HepG2 (cell line): ENCODE measurements around the gene GPBAR1. TPM values are rescaled to one million over a fixed set of nuclear protein-coding genes. Genes with fewer than 3 reads are reported as not detected.
A peak's percentile ranks its signal among the peaks of the same experiment; 100 is the strongest.

Experiments used
- ARID4A ChIP-seq: sonication (generic); formaldehyde crosslinking; IDR thresholded peaks from 2 replicates; pipeline ENCODE4 v1.5.0; 2020; ENCODE audit warnings: mild to moderate bottlenecking, missing genetic modification reagents, borderline replicate concordance
- ARNTL ChIP-seq: sonication (generic); formaldehyde crosslinking; IDR thresholded peaks from 2 replicates; pipeline ENCODE4 v1.4.0; 2020; ENCODE audit warnings: mild to moderate bottlenecking, missing genetic modification reagents
- FOXC1 ChIP-seq: sonication (generic); formaldehyde crosslinking; IDR thresholded peaks from 2 replicates; pipeline ENCODE4 v1.8.0; 2022; ENCODE audit warnings: mild to moderate bottlenecking, missing genetic modification reagents, borderline replicate concordance
- GABPB1 ChIP-seq: IDR thresholded peaks from 2 replicates; pipeline ENCODE4 v1.6.1; 2016; ENCODE audit warnings: mild to moderate bottlenecking, missing genetic modification reagents, moderate library complexity, missing compliant biosample characterization
- HMG20B ChIP-seq: conservative IDR thresholded peaks from 2 replicates; pipeline ENCODE4 v1.6.1; 2016; ENCODE audit warnings: missing genetic modification reagents, missing compliant biosample characterization
- HMGXB3 ChIP-seq: sonication (generic); formaldehyde crosslinking; IDR thresholded peaks from 2 replicates; pipeline ENCODE4 v1.4.0; 2020; ENCODE audit warnings: missing genetic modification reagents, borderline replicate concordance
- JUN ChIP-seq: sonication (generic); formaldehyde crosslinking; IDR thresholded peaks from 2 replicates; pipeline ENCODE4 v1.4.0; 2020; ENCODE audit warnings: mild to moderate bottlenecking, missing genetic modification reagents
- JUND ChIP-seq: sonication (generic); formaldehyde crosslinking; IDR thresholded peaks from 2 replicates; pipeline ENCODE4 v1.8.0; 2022; ENCODE audit warnings: mild to moderate bottlenecking, missing genetic modification reagents
- KLF16 ChIP-seq, 2 experiments: sonication (generic) in 1 of 2; formaldehyde crosslinking in 1 of 2; IDR thresholded peaks; 2 replicates each; pipeline versions ENCODE4 v1.6.1 to v1.8.0; 2016 to 2023; ENCODE audit warnings: missing genetic modification reagents in 2 of 2, missing compliant biosample characterization in 1 of 2
- KMT2A ChIP-seq: sonication (generic); formaldehyde crosslinking; IDR thresholded peaks from 2 replicates; pipeline ENCODE4 v1.4.0; 2020; ENCODE audit warnings: missing genetic modification reagents
- PRMT3 ChIP-seq: sonication (generic); formaldehyde crosslinking; IDR thresholded peaks from 2 replicates; pipeline ENCODE4 v1.8.1; 2022; ENCODE audit warnings: low read depth, mild to moderate bottlenecking, moderate library complexity, missing genetic modification reagents, borderline replicate concordance
- SMARCE1 ChIP-seq: fragments of 450-650 bp; IDR thresholded peaks from 2 replicates; pipeline ENCODE4 v1.6.1; 2017; ENCODE audit warnings: borderline replicate concordance
- U2AF1 ChIP-seq: fragments of 200-400 bp; formaldehyde crosslinking; optimal IDR thresholded peaks from 2 replicates; pipeline ENCODE3; 2017; ENCODE audit warnings: mild to moderate bottlenecking, low read depth, low read length
- ZNF138 ChIP-seq: sonication (generic); formaldehyde crosslinking; IDR thresholded peaks from 2 replicates; pipeline ENCODE4 v1.5.0; 2020; ENCODE audit warnings: mild to moderate bottlenecking, low read depth, missing genetic modification reagents
- ZNF292 ChIP-seq: sonication (generic); formaldehyde crosslinking; IDR thresholded peaks from 2 replicates; pipeline ENCODE4 v1.8.1; 2022; ENCODE audit warnings: mild to moderate bottlenecking, low read depth, missing genetic modification reagents, borderline replicate concordance
- ZXDC ChIP-seq: sonication (generic); formaldehyde crosslinking; IDR thresholded peaks from 2 replicates; pipeline ENCODE4 v1.5.0; 2020; ENCODE audit warnings: mild to moderate bottlenecking, missing genetic modification reagents
- polyA plus RNA-seq, 8 experiments: library from polyadenylated mRNA; depleted of rRNA in 3 of 8; stranded (reverse) in 7 of 8; unstranded in 1 of 8; fragments of >200 nt; fragmentation: Illumina TruSeq in 4 of 8; extraction: Trizol in 4 of 8; gene quantifications; 2 replicates each; pipeline versions ENCODE4 v1.2.1 to v1.2.3, GENCODE V29; 2011 to 2016; ENCODE audit warnings: low read depth in 4 of 8, missing spikeins in 1 of 8, mixed read lengths in 1 of 8; ENCODE audit not compliant: insufficient read depth in 1 of 8
- total RNA-seq, 5 experiments: library from RNA; depleted of rRNA; stranded (reverse); fragments of >200 nt; fragmentation: Illumina TruSeq; extraction: Trizol; gene quantifications; 2 replicates each; pipeline ENCODE4 v1.2.3, GENCODE V29; 2016; ENCODE audit warnings: low read depth in 1 of 5

The GPBAR1 gene
- total and polyA plus RNA-seq, 2 of the 13 experiments (the other 11 are each of a cell fraction or from before 2014, with no cell fraction given), result 0.05 to 0.09 TPM

GRCh38 chr2:218216674-218217359 is 44.0 kb upstream of the GPBAR1 start, which contains the start of gene ARPC2 (continued):
- TF ChIP-seq ARID4A (peak; percentile 92), JUND (CRISPR knock-in tag) (no peak), GABPB1 (CRISPR knock-in tag) (peak; percentile 96), ARNTL (peak; percentile 60; the same call in 1 of the 2 replicates), HMG20B (CRISPR knock-in tag) (no peak), HMGXB3 (CRISPR knock-in tag) (peak; percentile 80), SMARCE1 (no peak), ZNF138 (CRISPR knock-in tag) (no peak), PRMT3 (CRISPR knock-in tag) (no peak), FOXC1 (CRISPR knock-in tag) (peak; percentile 80), U2AF1 (no peak), KLF16 (CRISPR knock-in tag; IDR thresholded peaks at IDR 0.05) (peak in 1 of 2 experiments; percentile 90; a peak in 2 of 4 replicates), JUN (CRISPR knock-in tag) (no peak; the same call in 1 of the 2 replicates), ZNF292 (CRISPR knock-in tag) (no peak; the same call in 1 of the 2 replicates), ZXDC (CRISPR knock-in tag) (no peak), KMT2A (CRISPR knock-in tag) (peak; percentile 89)
